Right atrium auricular region (tissue), 2 donors: ENCODE results near the gene TFF2. TPM values are rescaled to one million over a fixed set of nuclear protein-coding genes. Genes with fewer than 3 reads are reported as not detected.

Source experiments
- DNase-seq: peaks from one replicate; pipeline ENCODE4 v3.0.0-alpha.2; 2019; ENCODE audit warnings: low spot score
- H3K27ac ChIP-seq, 2 donors: fragments of 200-600 bp; sonication (generic); 1 replicate in 1 of 2; 2 replicates in 1 of 2; pipeline ENCODE4 v1.5.1; 2016 to 2019
- H3K27me3 ChIP-seq, 2 donors: fragments of 200-600 bp; sonication (generic); one replicate each; pipeline versions ENCODE4 v1.5.1 to v1.6.0; 2017 to 2019
- H3K36me3 ChIP-seq: fragments of 200-600 bp; sonication (generic); one replicate; pipeline ENCODE4 v1.5.1; 2016
- H3K4me1 ChIP-seq, 2 donors: fragments of 200-600 bp; sonication (generic); one replicate each; pipeline versions ENCODE4 v1.5.1 to v1.6.0; 2017 to 2019
- H3K4me3 ChIP-seq, 2 donors: fragments of 200-600 bp; sonication (generic); 1 replicate in 1 of 2; 2 replicates in 1 of 2; pipeline ENCODE4 v1.5.1; 2017 to 2019; ENCODE audit warnings: mild to moderate bottlenecking in 1 of 2, moderate library complexity in 1 of 2
- H3K9me3 ChIP-seq, 2 donors: fragments of 200-600 bp; sonication (generic); one replicate each; pipeline ENCODE4 v1.5.1; 2019
- CTCF ChIP-seq, 2 donors: fragments of 200-600 bp; sonication (generic); IDR thresholded peaks; one replicate each; pipeline ENCODE4 v1.5.1; 2019; ENCODE audit warnings: antibody characterized with exemption in 2 of 2
- total RNA-seq, 2 donors: library from RNA; depleted of rRNA; stranded (reverse); fragments of >200 nt; gene quantifications; one replicate each; pipeline ENCODE4 v1.1.0, GENCODE V29; 2016

TFF2 gene
- total RNA-seq, 2 donors from 2014 or later = not detected

GRCh38 chr21:42319851-42320572 lies 30.8 kb downstream of the TFF2 start:
- no peak for TF ChIP-seq CTCF (IDR thresholded peaks at IDR 0.05)
- no peaks in the 10 kb centered on the region for H3K27me3 ChIP-seq
- peak; percentile 55 for DNase-seq

GRCh38 chr21:42319376-42319775 lies 31.4 kb downstream of the TFF2 start:
- no peak overlapping the region for H3K27ac ChIP-seq
- H3K27me3 ChIP-seq = no peaks in the 10 kb centered on the region
- peak; percentile 52 for DNase-seq
- no peaks in the 10 kb centered on the region for H3K36me3 ChIP-seq
- TF ChIP-seq CTCF (IDR thresholded peaks at IDR 0.05) = no peak
- H3K9me3 ChIP-seq = no peaks in the 10 kb centered on the region
- no peaks in the 10 kb centered on the region for H3K4me1 ChIP-seq
- no peak overlapping the region for H3K4me3 ChIP-seq

More at GRCh38 chr21:42319851-42320572, 30.8 kb downstream of the TFF2 start:
- Histone ChIP-seq H3K4me3 (no peak overlapping the region), H3K4me1 (no peaks in the 10 kb centered on the region), H3K27ac (no peak overlapping the region), H3K36me3 (no peaks in the 10 kb centered on the region), H3K9me3 (no peaks in the 10 kb centered on the region)

GRCh38 chr21:42317826-42318746 lies 32.7 kb downstream of the TFF2 start:
- Histone ChIP-seq H3K4me1 (peaks cover 0 to 10% of the 10 kb centered on the region in 2 donors), H3K27ac (no peak overlapping the region), H3K9me3 (no peaks in the 10 kb centered on the region), H3K36me3 (no peaks in the 10 kb centered on the region), H3K27me3 (no peaks in the 10 kb centered on the region), H3K4me3 (no peak overlapping the region)
- TF ChIP-seq CTCF (IDR thresholded peaks at IDR 0.05) = no peak
- DNase-seq = peak; percentile 43

GRCh38 chr21:42317341-42317741 lies 33.5 kb downstream of the TFF2 start:
- Histone ChIP-seq H3K4me3 (no peak overlapping the region), H3K27me3 (no peaks in the 10 kb centered on the region), H3K36me3 (no peaks in the 10 kb centered on the region), H3K9me3 (no peaks in the 10 kb centered on the region), H3K27ac (no peak overlapping the region), H3K4me1 (peaks cover 0 to 16% of the 10 kb centered on the region in 2 donors)
- DNase-seq = peak; percentile 42
- no peak for TF ChIP-seq CTCF (IDR thresholded peaks at IDR 0.05)

- Histone ChIP-seq H3K36me3 (no peaks in the 10 kb centered on the region), H3K27ac (no peak overlapping the region), H3K4me1 (peaks cover 0 to 20% of the 10 kb centered on the region in 2 donors), H3K27me3 (no peaks in the 10 kb centered on the region), H3K4me3 (no peak overlapping the region), H3K9me3 (no peaks in the 10 kb centered on the region)
- no peak for TF ChIP-seq CTCF (IDR thresholded peaks at IDR 0.05)
- peak; percentile 49 for DNase-seq
These were observed 33.9 kb downstream of the TFF2 start for GRCh38 chr21:42316891-42317290.
